HepG2 (cell line): ENCODE data around the gene MILR1. TPM values are rescaled to one million over a fixed set of nuclear protein-coding genes. Genes with fewer than 3 reads are reported as not detected.

Experiments
- ATAC-seq: fragments of 200-7000 bp; cut with Tn5 transposase; 3 replicates; pipeline ENCODE4 v1.9.1; 2020; ENCODE audit warnings: mild to moderate bottlenecking, moderate library complexity
- BruUV-seq: library from RNA; stranded (reverse); fragments of 400-500 nt; replicated peaks from 2 replicates; lab custom pipeline; 2021; lab: Mats Ljungman, UMichigan
- CTCF ChIA-PET: fragments of 300-600 bp; formaldehyde crosslinking; extraction: SDS; loops from one replicate; lab custom pipeline; 2021; ENCODE audit warnings: low total read pairs, inconsistent platforms, low intra/inter-chr PET ratio; lab: Yijun Ruan, JAX
- POLR2A ChIA-PET: fragments of 350-600 bp; sonication (Branson Sonifier 250); formaldehyde crosslinking; loops from one replicate; lab custom pipeline; 2020; ENCODE audit warnings: antibody characterized with exemption, inconsistent platforms; lab: Yijun Ruan, JAX
- DNase-seq: peaks from one replicate; pipeline ENCODE4 v3.0.0-alpha.2; 2015; ENCODE audit warnings: low spot score
- FAIRE-seq: peaks from 3 replicates; lab custom pipeline; 2011; peaks lifted over from hg19 to GRCh38; lab: Jason Lieb, UNC
- H2AFZ ChIP-seq: one replicate; pipeline ENCODE4 v1.6.1; 2011; ENCODE audit warnings: low read length, inconsistent platforms
- H3K27ac ChIP-seq: fragments of 300-600 bp; 3 replicates; pipeline ENCODE4 v1.8.0; 2011; ENCODE audit warnings: mixed run types, mild to moderate bottlenecking, mixed read lengths, low read length, inconsistent platforms; ENCODE audit not compliant: insufficient read depth; ENCODE audit errors: extremely low read length
- H3K27me3 ChIP-seq, 2 experiments: fragments of 200-600 bp in 1 of 2; 2 replicates in 1 of 2; 3 replicates in 1 of 2; pipeline versions ENCODE4 v1.6.0 to v1.8.0; 2011; ENCODE audit warnings: low read length in 2 of 2, mild to moderate bottlenecking in 2 of 2, moderate library complexity in 2 of 2, inconsistent platforms in 1 of 2; ENCODE audit not compliant: insufficient read depth in 2 of 2, control insufficient read depth in 1 of 2
- H3K36me3 ChIP-seq, 2 experiments: fragments of 200-600 bp in 1 of 2; replicated peaks in 1 of 2; 2 replicates in 1 of 2; 3 replicates in 1 of 2; pipeline versions ENCODE4 v1.5.1 to v1.8.0; 2011; ENCODE audit warnings: low read length in 2 of 2, inconsistent platforms in 1 of 2; ENCODE audit not compliant: insufficient read depth in 2 of 2, control insufficient read depth in 1 of 2
- H3K4me1 ChIP-seq: 2 replicates; pipeline ENCODE4 v1.5.1; 2012; ENCODE audit warnings: low read length, inconsistent platforms; ENCODE audit not compliant: insufficient read depth
- H3K4me2 ChIP-seq: 2 replicates; pipeline ENCODE4 v1.6.0; 2011; ENCODE audit warnings: low read depth, low read length, inconsistent platforms
- H3K4me3 ChIP-seq, 3 experiments: fragments of 200-600 bp in 1 of 3; sonication (generic), shearing (Covaris generic) in 1 of 3; replicated peaks in 1 of 3; 2 replicates each; pipeline ENCODE4 v1.5.1; 2011 to 2016; ENCODE audit warnings: low read length in 3 of 3, inconsistent platforms in 2 of 3, low read depth in 2 of 3, mild to moderate bottlenecking in 2 of 3, control low read depth in 1 of 3, mixed read lengths in 1 of 3; ENCODE audit not compliant: insufficient read depth in 1 of 3
- H3K79me2 ChIP-seq: one replicate; pipeline ENCODE4 v1.6.1; 2011; ENCODE audit warnings: low read length, inconsistent platforms; ENCODE audit not compliant: insufficient read depth
- H3K9ac ChIP-seq: 2 replicates; pipeline ENCODE4 v1.6.0; 2011; ENCODE audit warnings: mild to moderate bottlenecking, low read depth, low read length, inconsistent platforms; ENCODE audit not compliant: insufficient read depth
- H3K9me3 ChIP-seq: 2 replicates; pipeline ENCODE4 v1.5.1; 2012; ENCODE audit warnings: mild to moderate bottlenecking, low read length
- H4K20me1 ChIP-seq: 2 replicates; pipeline ENCODE4 v1.6.0; 2011; ENCODE audit warnings: inconsistent platforms, mild to moderate bottlenecking, low read length, moderate library complexity; ENCODE audit not compliant: insufficient read depth
- DNMT1 ChIP-seq: sonication (generic); formaldehyde crosslinking; IDR thresholded peaks from 2 replicates; pipeline ENCODE4 v1.5.1; 2020; ENCODE audit warnings: mild to moderate bottlenecking, missing genetic modification reagents
- FOXC1 ChIP-seq: sonication (generic); formaldehyde crosslinking; IDR thresholded peaks from 2 replicates; pipeline ENCODE4 v1.8.0; 2022; ENCODE audit warnings: mild to moderate bottlenecking, missing genetic modification reagents, borderline replicate concordance
- RBM22 ChIP-seq: fragments of 200-400 bp; formaldehyde crosslinking; optimal IDR thresholded peaks from 2 replicates; pipeline ENCODE3; 2017; ENCODE audit warnings: mild to moderate bottlenecking, low read length, moderate library complexity
- U2AF1 ChIP-seq: fragments of 200-400 bp; formaldehyde crosslinking; optimal IDR thresholded peaks from 2 replicates; pipeline ENCODE3; 2017; ENCODE audit warnings: mild to moderate bottlenecking, low read depth, low read length
- ZNF367 ChIP-seq: sonication (generic); formaldehyde crosslinking; IDR thresholded peaks from 2 replicates; pipeline ENCODE4 v1.4.0; 2020; ENCODE audit warnings: missing genetic modification reagents, borderline replicate concordance
- ZNF451 ChIP-seq: sonication (generic); formaldehyde crosslinking; IDR thresholded peaks from 2 replicates; pipeline ENCODE4 v1.5.0; 2020; ENCODE audit warnings: mild to moderate bottlenecking, missing genetic modification reagents
- ZNF460 ChIP-seq: sonication (generic); formaldehyde crosslinking; IDR thresholded peaks from 2 replicates; pipeline ENCODE4 v1.5.1; 2020; ENCODE audit warnings: missing genetic modification reagents, mild to moderate bottlenecking, borderline replicate concordance
- ZNF468 ChIP-seq: sonication (generic); formaldehyde crosslinking; IDR thresholded peaks from 2 replicates; pipeline ENCODE4 v1.8.0; 2022; ENCODE audit warnings: mild to moderate bottlenecking, moderate library complexity, missing genetic modification reagents
- ZNF607 ChIP-seq: sonication (generic); formaldehyde crosslinking; IDR thresholded peaks from 2 replicates; pipeline ENCODE4 v1.5.1; 2020; ENCODE audit warnings: missing genetic modification reagents, mild to moderate bottlenecking, borderline replicate concordance
- WGBS: methylation state at CpG from one replicate; pipeline ENCODE4 v1.1.6; 2017; ENCODE audit warnings: low lambda C conversion rate; 5-methylcytosine and 5-hydroxymethylcytosine counted together
- in situ Hi-C: cut with HindIII; loops from 2 replicates; pipeline ENCODE4 v1.10.0; 2017; ENCODE audit warnings: low pct_unique_long_range_greater_than_20kb; ENCODE audit not compliant: extremely low pct_ligation_motif_present
- intact Hi-C: fragments of 100-400 bp; cut with micrococcal nuclease; formaldehyde crosslinking; loops from one replicate; pipeline ENCODE4 v1.10.0; 2022; ENCODE audit not compliant: unreplicated experiment
- polyA plus RNA-seq, 8 experiments: library from polyadenylated mRNA; depleted of rRNA in 3 of 8; stranded (reverse) in 7 of 8; unstranded in 1 of 8; fragments of >200 nt; fragmentation: Illumina TruSeq in 4 of 8; extraction: Trizol in 4 of 8; gene quantifications; 2 replicates each; pipeline versions ENCODE4 v1.2.1 to v1.2.3, GENCODE V29; 2011 to 2016; ENCODE audit warnings: low read depth in 4 of 8, missing spikeins in 1 of 8, mixed read lengths in 1 of 8; ENCODE audit not compliant: insufficient read depth in 1 of 8
- total RNA-seq, 5 experiments: library from RNA; depleted of rRNA; stranded (reverse); fragments of >200 nt; fragmentation: Illumina TruSeq; extraction: Trizol; gene quantifications; 2 replicates each; pipeline ENCODE4 v1.2.3, GENCODE V29; 2016; ENCODE audit warnings: low read depth in 1 of 5
- TF ChIP-seq, protein P1 (sequence below): sonication (generic); formaldehyde crosslinking; IDR thresholded peaks from 2 replicates; pipeline ENCODE4 v1.5.0; 2020; ENCODE audit warnings: missing genetic modification reagents

MILR1 gene
- total and polyA plus RNA-seq, 2 of the 13 experiments (the other 11 are each of a cell fraction or from before 2014, with no cell fraction given), result 0.27 to 1.7 TPM

DNA sequence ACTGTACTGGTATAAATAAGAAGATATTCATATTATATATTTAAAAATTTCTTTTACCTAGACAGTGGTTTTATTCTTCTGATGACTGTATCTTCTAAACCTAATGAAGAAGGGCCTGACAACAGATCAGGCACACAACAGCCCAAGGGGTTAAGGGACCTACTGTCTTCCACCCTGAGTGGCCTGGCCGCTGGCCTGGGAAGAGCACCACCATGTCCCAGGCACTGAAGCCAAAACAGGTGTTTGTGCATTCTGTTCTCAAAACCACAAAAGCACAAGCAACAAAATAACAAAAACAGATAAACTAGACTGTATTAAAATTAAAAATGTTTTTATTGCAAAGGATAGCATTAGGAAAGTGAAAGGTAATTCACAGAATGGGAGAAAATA, 49.2 kb upstream of the MILR1 start:
- H2AFZ ChIP-seq, result no peak overlapping the region
- no peak overlapping the region for H3K4me2 ChIP-seq
- no peak for TF ChIP-seq ZNF451 (CRISPR knock-in tag)
- TF ChIP-seq RBM22, result peak; percentile 26
- intact Hi-C loops, result no loop called here
- no peak overlapping the region for H3K27ac ChIP-seq
- in situ Hi-C loops, result no loop called here
- peaks cover 4 to 5% of the 10 kb centered on the region in 2 experiments; a peak in 3 of 5 replicates for H3K36me3 ChIP-seq
- peaks cover 15% of the 10 kb centered on the region for H4K20me1 ChIP-seq
- no peaks in the 10 kb centered on the region for H3K27me3 ChIP-seq
- no peak overlapping the region for H3K4me3 ChIP-seq
- no TSS peak for BruUV-seq
- H3K9me3 ChIP-seq, result no peaks in the 10 kb centered on the region
- ChIA-PET CTCF (no interaction called here), POLR2A (no interaction called here)
- H3K4me1 ChIP-seq, result peaks cover 55% of the 10 kb centered on the region
- WGBS, result 100% methylated on average over 1 of the region's 1 CpG
- DNase-seq, result no peak
- no peak for FAIRE-seq
- no peak for ATAC-seq
- H3K79me2 ChIP-seq, result no peaks in the 10 kb centered on the region
- no peak overlapping the region for H3K9ac ChIP-seq

DNA sequence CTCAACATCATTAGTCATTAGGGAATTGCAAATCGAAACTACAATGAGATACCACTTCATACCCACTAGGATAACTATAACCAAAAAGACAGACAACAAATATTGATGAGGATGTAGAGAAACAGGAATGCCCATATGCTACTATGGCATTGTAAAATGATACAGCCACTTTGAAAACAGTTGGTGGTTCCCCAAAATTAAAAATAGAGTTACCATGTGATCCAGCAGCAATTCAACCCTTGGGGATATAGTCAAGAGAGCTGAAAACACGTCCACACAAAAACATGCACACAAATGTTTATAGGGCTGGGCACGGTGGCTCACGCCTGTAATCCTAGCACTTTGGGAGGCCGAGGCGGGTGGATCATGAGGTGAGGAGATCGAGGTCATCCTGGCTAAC, 48.3 kb upstream of the MILR1 start:
- no peaks in the 10 kb centered on the region for H3K27me3 ChIP-seq
- no peak overlapping the region for H3K4me3 ChIP-seq
- TF ChIP-seq DNMT1 (CRISPR knock-in tag), result no peak
- 0 out of 2 replicates have a peak, but pooled peaks have one; percentile 23 for TF ChIP-seq ZNF607 (CRISPR knock-in tag)
- TF ChIP-seq, protein P1, sequence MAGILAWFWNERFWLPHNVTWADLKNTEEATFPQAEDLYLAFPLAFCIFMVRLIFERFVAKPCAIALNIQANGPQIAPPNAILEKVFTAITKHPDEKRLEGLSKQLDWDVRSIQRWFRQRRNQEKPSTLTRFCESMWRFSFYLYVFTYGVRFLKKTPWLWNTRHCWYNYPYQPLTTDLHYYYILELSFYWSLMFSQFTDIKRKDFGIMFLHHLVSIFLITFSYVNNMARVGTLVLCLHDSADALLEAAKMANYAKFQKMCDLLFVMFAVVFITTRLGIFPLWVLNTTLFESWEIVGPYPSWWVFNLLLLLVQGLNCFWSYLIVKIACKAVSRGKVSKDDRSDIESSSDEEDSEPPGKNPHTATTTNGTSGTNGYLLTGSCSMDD (CRISPR knock-in tag), result no peak
- TF ChIP-seq ZNF468 (CRISPR knock-in tag), result no peak
- no peak for TF ChIP-seq U2AF1
- TF ChIP-seq FOXC1, result no peak
- TF ChIP-seq ZNF460 (CRISPR knock-in tag), result 0 out of 2 replicates have a peak, but pooled peaks have one; percentile 8
- TF ChIP-seq ZNF367 (CRISPR knock-in tag), result no peak
- TF ChIP-seq, all 625 proteins: peak for 2
- Histone ChIP-seq H3K9me3 (no peaks in the 10 kb centered on the region), H3K4me1 (peaks cover 55% of the 10 kb centered on the region), H3K9ac (no peak overlapping the region), H3K27ac (no peak overlapping the region), H3K4me2 (no peak overlapping the region), H3K36me3 (peaks cover 4 to 5% of the 10 kb centered on the region in 2 experiments; a peak in 3 of 5 replicates), H4K20me1 (peaks cover 15% of the 10 kb centered on the region), H2AFZ (no peak overlapping the region), H3K79me2 (no peaks in the 10 kb centered on the region)
- ChIA-PET POLR2A (no interaction called here), CTCF (no interaction called here)
- in situ Hi-C loops (no loop called here), intact Hi-C loops (no loop called here)
- FAIRE-seq, result no peak
- ATAC-seq, result no peak
- WGBS, result 81% methylated on average over 7 of the region's 7 CpGs
- no TSS peak for BruUV-seq
- DNase-seq, result no peak
